Endothelial cell of umbilical vein (primary cell): ENCODE results near the gene TFDP1.

Source experiments
- CTCF ChIP-seq, 2 donors: IDR thresholded peaks; 1 replicate in 1 of 2; 2 replicates in 1 of 2; pipeline ENCODE4 v1.5.1; 2011; ENCODE audit warnings: low read length in 2 of 2, mild to moderate bottlenecking in 2 of 2, moderate library complexity in 2 of 2, control low read depth in 1 of 2, inconsistent platforms in 1 of 2, low read depth in 1 of 2; ENCODE audit not compliant: insufficient read depth in 1 of 2; ENCODE audit errors: extremely low read depth in 1 of 2
- EZH2 ChIP-seq: IDR thresholded peaks from 2 replicates; pipeline ENCODE4 v1.6.1; 2012; ENCODE audit warnings: borderline replicate concordance, low read depth, mild to moderate bottlenecking, moderate library complexity, low read length, inconsistent platforms; ENCODE audit not compliant: severe bottlenecking
- FOS ChIP-seq: IDR thresholded peaks from 2 replicates; pipeline ENCODE4 v1.6.1; 2011; ENCODE audit warnings: mild to moderate bottlenecking, low read length, moderate library complexity, borderline replicate concordance; ENCODE audit not compliant: insufficient read depth
- GATA2 ChIP-seq: IDR thresholded peaks from 2 replicates; pipeline ENCODE4 v1.7.0; 2011; ENCODE audit warnings: low read depth, mild to moderate bottlenecking, moderate library complexity, mixed read lengths, low read length; ENCODE audit not compliant: insufficient read length, insufficient read depth
- JUN ChIP-seq: IDR thresholded peaks from 2 replicates; pipeline ENCODE4 v1.6.1; 2011; ENCODE audit warnings: borderline replicate concordance, low read depth; ENCODE audit not compliant: insufficient read length, insufficient read depth
- MAX ChIP-seq: IDR thresholded peaks from 2 replicates; pipeline ENCODE4 v1.6.1; 2011; ENCODE audit not compliant: insufficient read depth, insufficient read length
- MYC ChIP-seq: IDR thresholded peaks from one replicate; pipeline ENCODE4 v1.6.1; 2011; ENCODE audit warnings: mild to moderate bottlenecking, low read depth, low read length
- POLR2A ChIP-seq: IDR thresholded peaks from 2 replicates; pipeline ENCODE4 v1.6.1; 2012; ENCODE audit warnings: low read depth, mild to moderate bottlenecking, control low read depth, low read length
- POLR2AphosphoS5 ChIP-seq: IDR thresholded peaks from 2 replicates; pipeline ENCODE4 v1.6.1; 2012; ENCODE audit warnings: low read depth, mild to moderate bottlenecking, control low read depth, low read length, moderate library complexity; ENCODE audit not compliant: insufficient read depth

GRCh38 chr13:113630296-113630695, 45.7 kb downstream of the TFDP1 start:
- TF ChIP-seq CTCF (IDR thresholded peaks at IDR 0.05; ENCODE audit: extremely low read depth in 1 of 2, insufficient read depth in 1 of 2, low read depth in 1 of 2, low read length in 2 of 2) (no peak), MYC (no peak), POLR2AphosphoS5 (no peak), POLR2A (no peak), EZH2 (no peak), MAX (no peak), FOS (no peak), GATA2 (no peak), JUN (no peak)
